ENCODE results near the gene SEL1L.

DNA sequence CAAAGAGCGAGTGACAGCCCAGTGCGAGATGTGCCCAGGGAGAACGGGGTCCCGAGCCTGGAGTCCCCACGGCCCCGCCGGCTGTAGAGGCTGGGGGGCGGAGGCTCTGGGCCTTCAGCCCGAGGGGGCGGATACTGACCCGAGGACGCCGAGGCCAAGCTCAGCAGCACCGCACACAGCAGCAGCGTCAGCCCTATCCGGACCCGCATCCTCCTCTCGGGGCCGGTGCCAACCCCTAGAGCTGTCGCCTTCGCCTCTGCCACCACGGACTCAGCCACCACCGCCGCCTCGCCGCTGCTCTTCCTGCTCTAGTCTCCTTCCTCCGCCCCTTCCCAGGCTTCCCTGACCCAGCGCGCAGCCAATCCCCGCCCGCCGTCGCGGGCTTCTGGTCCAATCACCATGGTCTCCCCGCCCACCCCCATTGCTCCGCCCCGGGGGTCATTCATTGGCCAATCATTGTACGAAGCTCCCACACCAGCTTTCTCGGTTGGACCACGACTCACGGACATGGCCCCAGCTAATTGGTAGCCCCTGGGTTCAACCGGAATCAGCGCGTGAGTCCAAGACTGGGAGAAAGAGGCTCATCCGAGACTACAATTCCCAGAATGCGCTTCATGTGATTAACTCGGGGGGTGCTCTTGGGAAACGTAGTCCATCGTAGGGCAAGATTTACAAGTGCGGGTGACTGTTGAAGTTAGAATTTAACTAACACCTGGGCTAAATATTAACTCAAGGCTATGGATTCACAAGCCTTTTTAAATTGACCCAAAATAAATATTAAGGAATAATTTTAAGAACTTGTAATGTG lies at the start of gene SEL1L:
- TF ChIP-seq JUND (IDR thresholded peaks at IDR 0.05) (no peak), POLR2AphosphoS5 (IDR thresholded peaks at IDR 0.05; ENCODE audit: low read depth, low read length) (peak; percentile 54; the same call in 1 of the 2 replicates), CTCF (IDR thresholded peaks at IDR 0.05) (no peak), EP300 (IDR thresholded peaks at IDR 0.05; ENCODE audit: borderline replicate concordance in 1 of 2, low read depth in 1 of 2, low read length in 1 of 2) (no peak), MXI1 (IDR thresholded peaks at IDR 0.05; ENCODE audit: low read depth, low read length) (peak; percentile 72), FOXM1 (IDR thresholded peaks at IDR 0.05; ENCODE audit: low read depth) (no peak)

Measured in SK-N-SH (cell line).